HG03378 (cell line): ENCODE measurements around the gene MYL10.

ENCODE experiments used
- ATAC-seq: cut with Tn5 transposase; IDR thresholded peaks from one replicate; pipeline ENCODE4 v1.9.1; 2021; ENCODE audit warnings: mild to moderate bottlenecking, moderate library complexity; ENCODE audit not compliant: unreplicated experiment

Gene MYL10

GRCh38 chr7:101629171-101629570 is at the start of gene MYL10:
Gene MYL10 (minus strand): TSS chr7:101629296. CDS start chr7:101629118, 178 bp downstream.
- no peak for ATAC-seq

GRCh38 chr7:101678658-101679057 is 49.6 kb upstream of the MYL10 start:
- no peak for ATAC-seq

- ATAC-seq = no peak
These were observed 48.8 kb upstream of the MYL10 start for GRCh38 chr7:101677797-101678479.

- no peak for ATAC-seq
These were observed 48.3 kb upstream of the MYL10 start for GRCh38 chr7:101677391-101677790.

GRCh38 chr7:101676956-101677355 is 47.9 kb upstream of the MYL10 start:
- ATAC-seq = no peak

GRCh38 chr7:101676062-101676598 is 47.0 kb upstream of the MYL10 start:
- no peak for ATAC-seq

- no peak for ATAC-seq
These were observed 45.3 kb upstream of the MYL10 start for GRCh38 chr7:101674439-101674838.

- ATAC-seq = no peak
These were observed 44.9 kb upstream of the MYL10 start for GRCh38 chr7:101673951-101674350.

GRCh38 chr7:101673315-101673714 is 44.2 kb upstream of the MYL10 start:
- no peak for ATAC-seq

- ATAC-seq = no peak
These were observed 42.6 kb upstream of the MYL10 start for GRCh38 chr7:101671371-101672356.

GRCh38 chr7:101669307-101669706 is 40.2 kb upstream of the MYL10 start:
- ATAC-seq = no peak

- ATAC-seq = no peak
These were observed 39.6 kb upstream of the MYL10 start for GRCh38 chr7:101668726-101669125.

- ATAC-seq = no peak
These were observed 38.8 kb upstream of the MYL10 start for GRCh38 chr7:101667920-101668319.

GRCh38 chr7:101667399-101667798 is 38.3 kb upstream of the MYL10 start:
- ATAC-seq = no peak

GRCh38 chr7:101666741-101667140 is 37.6 kb upstream of the MYL10 start:
- ATAC-seq = no peak

GRCh38 chr7:101666293-101666692 is 37.2 kb upstream of the MYL10 start:
- ATAC-seq = no peak

GRCh38 chr7:101664893-101665471 is 35.9 kb upstream of the MYL10 start:
- ATAC-seq = no peak

GRCh38 chr7:101664436-101664835 is 35.3 kb upstream of the MYL10 start:
- no peak for ATAC-seq

- ATAC-seq = no peak
These were observed 34.7 kb upstream of the MYL10 start for GRCh38 chr7:101663747-101664146.

GRCh38 chr7:101662447-101662998 is 33.4 kb upstream of the MYL10 start:
- ATAC-seq = no peak

GRCh38 chr7:101659706-101660105 is 30.6 kb upstream of the MYL10 start:
- ATAC-seq = no peak
